Sigmoid colon (tissue), 7 donors: ENCODE data around the gene DDR1. TPM values are rescaled to one million over a fixed set of nuclear protein-coding genes. Genes with fewer than 3 reads are reported as not detected.

Experiments
- DNase-seq: peaks from one replicate; pipeline ENCODE4 v3.0.0-alpha.2; 2019
- H3K27ac ChIP-seq, 4 donors: fragments of 200-600 bp; sonication (generic); one replicate each; pipeline ENCODE4 v1.5.1; 2016 to 2019; ENCODE audit warnings: mild to moderate bottlenecking in 1 of 4
- H3K27me3 ChIP-seq, 3 donors: fragments of 200-600 bp; sonication (generic); one replicate each; pipeline ENCODE4 v1.5.1; 2019; ENCODE audit warnings: mild to moderate bottlenecking in 1 of 3
- H3K36me3 ChIP-seq, 4 donors: fragments of 200-600 bp; sonication (generic); one replicate each; pipeline ENCODE4 v1.5.1; 2016 to 2019
- H3K4me1 ChIP-seq, 4 donors: fragments of 200-600 bp; sonication (generic); one replicate each; pipeline ENCODE4 v1.5.1; 2017 to 2019
- H3K4me3 ChIP-seq, 4 donors: fragments of 200-600 bp; sonication (generic); one replicate each; pipeline ENCODE4 v1.5.1; 2017 to 2019; ENCODE audit warnings: mild to moderate bottlenecking in 2 of 4, moderate library complexity in 1 of 4
- H3K9me3 ChIP-seq, 4 donors: fragments of 200-600 bp in 3 of 4; sonication (generic) in 3 of 4; one replicate each; pipeline versions ENCODE4 v1.5.1 to v1.6.1; 2013 to 2019
- CTCF ChIP-seq, 4 experiments: fragments of 450-650 bp in 3 of 4; fragments of 200-600 bp in 1 of 4; IDR thresholded peaks; one replicate each; pipeline ENCODE4 v1.5.1; 2016 to 2019; ENCODE audit warnings: antibody characterized with exemption in 4 of 4, mild to moderate bottlenecking in 3 of 4, moderate library complexity in 2 of 4
- EP300 ChIP-seq, 4 donors: sonication (generic); formaldehyde crosslinking; IDR thresholded peaks; one replicate each; pipeline ENCODE4 v1.6.1; 2017; ENCODE audit warnings: antibody characterized with exemption in 4 of 4
- POLR2A ChIP-seq, 2 donors: fragments of 450-650 bp; IDR thresholded peaks; one replicate each; pipeline ENCODE4 v1.6.1; 2016; ENCODE audit warnings: antibody characterized with exemption in 2 of 2, mild to moderate bottlenecking in 2 of 2, moderate library complexity in 2 of 2
- POLR2AphosphoS5 ChIP-seq, 4 donors: sonication (generic); formaldehyde crosslinking; IDR thresholded peaks; one replicate each; pipeline ENCODE4 v1.6.1; 2017; ENCODE audit warnings: antibody characterized with exemption in 4 of 4
- WGBS, 2 donors: extraction: QIAGEN DNeasy Blood & Tissue Kit; methylation state at CpG; one replicate each; pipeline ENCODE4 v1.1.7; 2013; 5-methylcytosine and 5-hydroxymethylcytosine counted together
- intact Hi-C: fragments of 100-400 bp; cut with DNase I; formaldehyde crosslinking; loops from one replicate; pipeline ENCODE4 v1.15.1; 2023
- polyA plus RNA-seq, 3 donors: library from polyadenylated mRNA; stranded (reverse); fragments of 200-250 nt; gene quantifications; one replicate each; pipeline ENCODE4 v1.2.3, GENCODE V29; 2013
- total RNA-seq, 4 donors: library from RNA; depleted of rRNA; stranded (reverse); fragments of >200 nt; gene quantifications; one replicate each; pipeline ENCODE4 v1.1.0, GENCODE V29; 2016
- donor health status: healthy with polysubstance abuse.
- donor health status: Bipolar disorder and iron deficiency.
- donor health status: healthy.

Gene DDR1
- total and polyA plus RNA-seq, 7 donors = 7.9 to 110 (median 25.2) TPM

- Histone ChIP-seq H3K27me3 (no peaks in the 10 kb centered on the region), H3K4me1 (peaks cover 0 to 53% (median 43%) of the 10 kb centered on the region in 4 donors), H3K9me3 (no peaks in the 10 kb centered on the region), H3K27ac (peak overlapping the region; percentile 89 to 95 (median 94)), H3K4me3 (peak overlapping the region; percentile 80 to 93 (median 87)), H3K36me3 (peaks cover 0 to 16% (median 4%) of the 10 kb centered on the region in 4 donors)
- WGBS, 2 donors = 7 to 32% methylated on average over 7 of the region's 7 CpGs
- TF ChIP-seq POLR2A (IDR thresholded peaks at IDR 0.05) (peak in 1 of 2 donors; percentile 13), EP300 (IDR thresholded peaks at IDR 0.05) (no peak)
- intact Hi-C loops = loop anchor here (2.0 kb wide), 1 partner anchor 143 kb away; the partner anchor contains the start of gene FLOT1
- DNase-seq = no peak
These were observed 1.2 kb downstream of the DDR1 start for GRCh38 chr6:30885481-30885998.

GRCh38 chr6:30885999-30886896 lies 1.9 kb downstream of the DDR1 start:
- WGBS, 2 donors = 12 to 44% methylated on average over 18 of the region's 18 CpGs
- Histone ChIP-seq H3K36me3 (peaks cover 0 to 23% (median 4%) of the 10 kb centered on the region in 4 donors), H3K4me1 (peaks cover 0 to 55% (median 44%) of the 10 kb centered on the region in 4 donors), H3K27ac (peak overlapping the region; percentile 89 to 95 (median 94)), H3K27me3 (no peaks in the 10 kb centered on the region), H3K9me3 (no peaks in the 10 kb centered on the region), H3K4me3 (peak overlapping the region; percentile 80 to 93 (median 87))
- intact Hi-C loops = loop anchor here (2.0 kb wide), 1 partner anchor 143 kb away; the partner anchor contains the start of gene FLOT1
- TF ChIP-seq POLR2AphosphoS5 (IDR thresholded peaks at IDR 0.05) (peak in 2 of 4 donors; percentile 55 to 70), POLR2A (IDR thresholded peaks at IDR 0.05) (no peak)
- DNase-seq = peak; percentile 89

GRCh38 chr6:30886897-30887255 lies 2.6 kb downstream of the DDR1 start:
- H3K36me3 ChIP-seq = peaks cover 0 to 23% (median 5%) of the 10 kb centered on the region in 4 donors
- H3K9me3 ChIP-seq = no peaks in the 10 kb centered on the region
- TF ChIP-seq CTCF (IDR thresholded peaks at IDR 0.05) = no peak
- H3K4me1 ChIP-seq = peaks cover 0 to 55% (median 44%) of the 10 kb centered on the region in 4 donors
- no peak overlapping the region for H3K4me3 ChIP-seq
- intact Hi-C loops = no loop called here
- H3K27me3 ChIP-seq = no peaks in the 10 kb centered on the region
- peak overlapping the region; percentile 89 to 95 (median 94) for H3K27ac ChIP-seq
- DNase-seq = no peak

- Histone ChIP-seq H3K36me3 (peaks cover 0 to 35% (median 13%) of the 10 kb centered on the region in 4 donors), H3K4me3 (no peak overlapping the region), H3K9me3 (no peaks in the 10 kb centered on the region), H3K4me1 (peaks cover 0 to 44% (median 41%) of the 10 kb centered on the region in 4 donors), H3K27me3 (no peaks in the 10 kb centered on the region), H3K27ac (peak overlapping the region in 1 of 4 donors; percentile 13)
- WGBS, 2 donors = 44 to 67% methylated on average over 6 of the region's 6 CpGs
- DNase-seq = no peak
- intact Hi-C loops = no loop called here
- TF ChIP-seq POLR2AphosphoS5 (IDR thresholded peaks at IDR 0.05) = no peak
- no peak for TF ChIP-seq EP300 (IDR thresholded peaks at IDR 0.05)
- TF ChIP-seq CTCF (IDR thresholded peaks at IDR 0.05) = no peak
- no peak for TF ChIP-seq POLR2A (IDR thresholded peaks at IDR 0.05)
These were observed 3.8 kb downstream of the DDR1 start for GRCh38 chr6:30887901-30888815.

GRCh38 chr6:30888816-30889495 lies 4.6 kb downstream of the DDR1 start:
- intact Hi-C loops = no loop called here
- no peak for DNase-seq
- H3K4me3 ChIP-seq = no peak overlapping the region
- TF ChIP-seq POLR2A (IDR thresholded peaks at IDR 0.05) = no peak
- TF ChIP-seq EP300 (IDR thresholded peaks at IDR 0.05) = no peak
- no peak for TF ChIP-seq CTCF (IDR thresholded peaks at IDR 0.05)
- TF ChIP-seq POLR2AphosphoS5 (IDR thresholded peaks at IDR 0.05) = no peak
- peak overlapping the region in 1 of 4 donors; percentile 13 for H3K27ac ChIP-seq
- H3K27me3 ChIP-seq = no peaks in the 10 kb centered on the region
- 92 to 95% methylated on average over 18 of the region's 18 CpGs for WGBS, 2 donors
- H3K36me3 ChIP-seq = peaks cover 0 to 42% (median 16%) of the 10 kb centered on the region in 4 donors
- no peaks in the 10 kb centered on the region for H3K9me3 ChIP-seq
- peaks cover 0 to 38% (median 35%) of the 10 kb centered on the region in 4 donors for H3K4me1 ChIP-seq
